Embryonic facial prominence (tissue), 1 donor: ENCODE data around the gene MTA1.

ENCODE experiments used
- DNase-seq: peaks from one replicate; pipeline ENCODE4 v3.0.0-alpha.2; 2016; ENCODE audit errors: extremely low spot score

Gene MTA1

DNA sequence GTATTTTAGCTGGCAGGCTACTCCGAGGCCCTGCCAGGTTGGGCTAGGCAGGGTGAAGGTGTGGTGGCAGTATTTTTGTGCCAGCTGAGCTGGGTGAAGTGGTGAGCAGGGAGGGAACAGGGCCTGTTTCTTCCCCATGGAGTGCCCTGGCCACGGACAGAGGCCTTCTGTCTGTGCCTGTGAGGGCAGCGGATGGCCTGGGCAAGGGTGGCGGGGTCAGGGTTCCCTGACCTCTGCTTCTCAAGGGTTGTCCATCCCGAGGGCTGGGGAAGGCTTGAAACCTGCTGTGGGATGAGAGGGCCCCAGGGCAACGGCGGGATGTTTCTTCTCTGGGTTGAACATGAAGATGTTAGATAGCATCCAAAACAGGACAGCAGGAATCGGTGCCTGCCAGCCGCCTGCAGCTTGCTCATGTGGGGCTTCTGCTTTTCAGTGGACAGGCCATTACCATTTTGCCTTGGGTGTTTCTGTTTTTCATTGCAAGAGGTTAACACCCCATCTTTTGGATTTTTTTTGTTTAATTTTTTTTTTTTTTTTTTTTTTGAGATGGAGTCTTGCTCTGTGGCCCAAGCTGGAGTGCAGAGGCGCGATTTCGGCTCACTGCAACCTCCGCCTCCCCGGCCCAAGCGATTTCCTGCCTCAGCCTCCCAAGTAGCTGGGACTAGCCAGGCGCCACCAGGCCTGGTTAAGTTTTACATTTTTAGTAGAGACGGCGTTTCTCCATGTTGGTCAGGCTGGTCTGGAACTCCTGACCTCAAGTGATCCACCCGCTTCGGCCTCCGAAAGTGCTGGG, 3.3 kb downstream of the MTA1 start:
- DNase-seq, result no peak

DNA sequence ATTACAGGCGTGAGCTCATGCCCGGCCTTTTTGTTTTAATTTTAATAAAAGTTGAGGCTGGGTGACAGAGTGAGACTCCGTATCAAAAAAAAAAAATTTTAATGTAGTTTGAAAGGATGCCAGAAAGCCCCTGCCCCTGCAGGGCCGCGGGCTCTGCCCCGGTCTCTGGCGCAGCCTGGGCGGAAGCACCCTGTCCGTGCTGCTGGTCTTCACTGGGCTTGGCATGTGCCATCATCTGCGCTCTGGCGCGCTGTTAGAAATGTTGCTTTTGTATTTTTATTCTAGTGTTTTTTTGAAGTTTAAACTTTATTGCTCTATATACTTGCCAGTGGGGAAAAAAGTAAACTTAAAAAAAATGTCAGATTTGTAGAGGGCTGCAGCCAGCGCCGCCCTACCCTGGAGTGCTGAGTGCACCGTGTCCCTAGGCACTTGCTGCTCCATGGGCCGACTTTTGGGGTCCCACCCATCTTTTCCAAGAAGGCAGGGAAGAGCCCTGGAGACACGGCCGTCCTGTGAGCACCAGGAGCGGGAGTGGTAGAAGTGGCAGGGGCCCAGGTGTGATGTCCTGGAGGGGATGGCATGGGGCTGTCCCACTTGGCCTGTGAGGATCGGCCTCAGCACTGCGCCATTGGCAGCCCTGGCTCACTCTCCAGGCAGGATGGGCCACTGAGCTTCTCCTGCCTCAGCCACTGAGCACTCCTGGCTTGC, 4.0 kb downstream of the MTA1 start:
- no peak for DNase-seq

DNA sequence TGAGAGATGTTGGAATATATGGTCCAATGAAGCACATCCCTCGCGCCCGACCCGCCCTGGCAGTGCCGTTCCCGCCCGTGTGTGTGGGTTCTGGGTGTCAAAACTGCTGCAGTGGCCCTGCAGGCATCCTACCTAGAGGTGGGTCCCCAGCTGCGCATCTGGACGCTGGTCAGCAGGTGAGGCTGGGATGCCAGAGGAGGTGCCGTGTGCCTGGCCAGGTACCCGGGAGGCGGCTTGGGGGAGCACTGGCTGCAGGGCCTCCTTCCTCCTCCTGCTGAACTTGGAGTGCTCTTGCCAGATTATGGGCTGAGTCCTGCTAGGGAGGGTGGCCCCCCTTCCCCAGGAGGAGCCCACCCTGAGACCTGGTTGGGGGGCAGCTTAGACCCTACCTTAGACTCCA, 5.2 kb downstream of the MTA1 start:
- no peak for DNase-seq

DNA sequence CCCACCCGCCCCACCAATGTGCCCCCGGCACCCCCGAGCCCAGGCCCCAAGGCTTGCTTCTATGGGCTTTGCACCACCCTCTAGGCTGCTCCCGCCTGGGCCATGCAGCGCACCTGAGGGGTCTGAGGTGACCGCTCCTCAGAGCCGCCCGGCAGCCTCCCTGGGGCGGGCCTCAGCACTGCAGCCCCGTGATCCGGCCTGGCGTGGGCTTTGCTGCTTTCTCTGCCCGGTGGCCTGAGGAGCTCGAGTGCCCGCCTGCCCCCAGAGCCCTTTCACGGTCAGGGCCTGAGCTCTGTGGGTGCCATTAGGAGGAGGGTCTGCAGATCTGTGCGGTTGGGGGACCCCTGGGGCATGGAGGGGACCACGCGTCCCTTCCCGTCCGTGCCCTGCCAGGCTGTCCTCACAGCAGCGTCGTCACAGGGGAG, 6.2 kb downstream of the MTA1 start:
- DNase-seq, result no peak

DNA sequence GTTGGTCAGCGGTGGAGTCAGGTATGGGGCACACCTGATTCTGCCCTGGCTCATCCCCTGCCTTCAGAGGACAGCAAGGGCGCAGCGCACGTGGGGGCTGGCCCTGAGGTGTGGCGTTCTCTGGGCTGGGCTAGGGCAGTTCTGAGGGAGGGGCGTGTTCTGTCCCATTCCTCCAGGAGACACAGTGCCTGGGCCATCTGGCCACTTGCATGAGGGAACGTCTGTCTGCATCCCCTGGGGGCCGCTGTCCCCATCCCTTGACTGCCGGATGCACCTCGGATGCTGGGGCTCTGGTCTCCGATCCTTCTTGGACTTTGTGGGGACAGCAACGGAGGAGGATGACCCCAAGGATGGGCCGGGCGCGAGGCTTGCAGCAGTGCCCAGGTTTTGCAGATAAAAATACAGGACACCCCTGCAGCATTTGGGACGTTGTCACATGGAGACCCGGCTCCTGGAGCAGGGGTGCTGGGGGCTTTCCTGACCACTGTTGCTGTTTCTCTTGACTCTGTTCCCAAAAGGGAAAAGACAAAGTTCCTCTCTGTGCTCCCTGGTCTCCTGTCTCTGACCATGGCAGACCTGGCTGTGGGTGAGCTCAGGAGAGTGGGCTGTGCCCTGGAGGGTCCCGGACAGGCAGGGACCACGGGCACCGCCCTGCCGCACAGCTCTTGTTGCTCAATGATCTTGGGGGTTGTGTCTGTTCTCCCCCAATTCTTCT, 6.9 kb downstream of the MTA1 start:
- DNase-seq, result no peak

DNA sequence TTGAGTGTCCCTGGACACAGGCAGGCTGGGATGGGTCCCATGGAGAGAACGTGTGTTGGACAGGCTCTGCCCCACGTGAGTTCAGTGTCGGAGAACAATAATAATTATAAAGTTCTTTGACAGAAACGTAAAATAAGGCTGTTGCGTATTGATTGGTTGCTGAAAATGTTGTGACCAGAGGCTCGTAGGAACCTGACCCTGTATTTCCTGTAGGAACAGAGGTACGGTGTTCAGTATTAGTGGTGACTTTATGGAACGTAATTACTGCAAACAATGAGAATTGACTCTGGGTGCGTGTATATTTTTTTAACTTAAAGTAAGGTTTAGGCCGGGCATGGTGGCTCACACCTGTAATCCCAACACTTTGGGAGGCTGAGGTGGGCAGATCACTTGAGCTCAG, 7.8 kb downstream of the MTA1 start:
- DNase-seq, result no peak

DNA sequence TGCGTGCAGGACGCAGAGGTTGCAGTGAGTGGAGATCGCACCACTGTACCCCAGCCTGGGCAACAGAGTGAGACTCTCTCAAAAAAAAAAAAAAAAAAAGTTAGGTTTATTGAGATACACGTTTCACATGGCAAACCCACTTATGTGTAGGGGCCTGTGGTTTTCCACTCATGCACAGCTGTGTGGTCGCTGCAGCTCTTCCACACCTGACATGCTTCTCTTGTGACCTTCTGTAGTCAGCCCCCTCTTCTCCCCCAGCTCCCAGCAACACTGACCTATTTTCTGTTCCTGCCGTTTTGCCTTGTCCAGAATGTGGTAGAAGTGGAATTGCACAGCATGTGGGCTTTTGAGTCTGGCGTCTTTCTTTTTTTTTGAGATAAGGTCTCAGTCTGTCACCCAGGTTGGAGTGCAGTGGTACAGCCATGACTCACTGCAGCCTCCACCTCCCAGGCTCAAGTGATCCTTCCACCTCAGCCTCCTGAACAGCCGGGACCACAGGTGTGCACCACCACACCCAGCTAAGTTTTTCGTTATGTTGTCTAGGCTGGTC, 8.4 kb downstream of the MTA1 start:
- no peak for DNase-seq

DNA sequence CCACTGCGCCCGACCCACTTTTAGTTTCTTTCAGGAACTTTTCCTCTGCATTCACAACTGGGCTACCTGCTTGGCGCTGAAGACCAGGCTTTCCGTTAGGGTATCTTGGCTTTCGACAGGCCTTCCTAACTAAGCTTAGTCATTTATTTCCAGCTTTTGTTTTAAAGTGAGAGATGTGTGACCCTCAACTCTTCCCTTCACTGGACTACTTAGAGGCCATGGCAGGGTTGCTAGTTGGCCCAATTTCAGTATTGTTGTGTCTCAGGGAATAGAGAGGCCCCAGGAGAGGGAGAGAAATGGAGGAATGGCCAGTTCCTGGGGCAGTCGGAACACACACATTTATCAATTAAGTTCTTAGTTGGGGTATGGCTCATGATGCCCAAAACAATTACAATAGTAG, 10.4 kb downstream of the MTA1 start:
- no peak for DNase-seq

DNA sequence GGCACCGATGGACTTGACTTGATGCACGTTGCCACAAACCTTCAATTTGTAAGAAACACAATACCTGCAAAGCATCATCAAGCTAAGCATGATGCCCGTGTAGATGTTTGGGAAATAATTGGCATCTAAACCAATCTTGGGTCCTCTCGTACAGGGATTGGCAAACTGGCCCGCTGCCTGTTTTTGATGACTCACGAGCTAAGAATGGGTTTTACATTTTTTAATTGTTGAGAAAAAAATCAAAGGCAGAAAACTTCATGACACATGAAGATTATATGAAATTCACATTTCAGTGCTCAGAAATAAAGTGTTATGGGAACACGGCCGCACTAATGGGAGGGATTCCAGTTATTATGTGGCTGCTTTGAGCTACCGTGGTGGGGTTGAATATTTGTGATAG, 10.9 kb downstream of the MTA1 start:
- no peak for DNase-seq

DNA sequence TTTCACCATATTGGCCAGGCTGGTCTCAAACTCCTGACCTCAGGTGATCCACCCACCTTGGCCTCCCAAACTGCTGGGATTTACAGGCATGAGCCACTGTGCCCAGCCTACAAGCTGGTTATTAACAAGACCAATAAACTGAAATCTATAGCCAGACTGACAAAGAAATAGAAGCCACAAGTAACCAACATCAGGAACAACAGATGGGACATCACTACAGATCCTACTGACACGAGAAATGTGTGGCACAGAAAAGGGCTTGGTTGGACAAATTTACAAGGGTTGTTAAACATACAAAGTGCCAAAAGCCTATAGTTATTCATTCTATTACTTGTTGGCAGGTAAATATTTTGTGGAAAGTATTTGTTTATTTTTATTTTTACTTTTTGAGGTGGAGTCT, 11.6 kb downstream of the MTA1 start:
- no peak for DNase-seq

DNA sequence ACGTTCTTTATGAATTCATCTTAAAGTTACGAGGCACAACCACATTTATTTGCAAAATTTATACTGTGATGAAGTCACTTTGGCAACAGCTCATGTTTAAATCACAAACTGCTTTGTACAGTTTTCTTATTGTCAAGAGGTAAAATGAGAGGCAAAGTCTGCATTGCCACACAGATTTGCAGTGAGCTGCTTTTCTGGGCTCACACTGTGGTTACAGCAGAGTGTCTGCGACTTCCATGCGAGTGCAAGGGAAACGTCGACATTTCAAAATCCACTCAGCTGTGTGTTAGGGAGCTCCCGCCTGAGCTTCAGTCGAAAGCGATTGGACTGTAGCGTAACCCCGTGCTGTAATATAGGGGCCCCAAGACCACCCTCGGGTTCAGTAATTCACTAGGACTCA, 13.0 kb downstream of the MTA1 start:
- DNase-seq, result no peak

DNA sequence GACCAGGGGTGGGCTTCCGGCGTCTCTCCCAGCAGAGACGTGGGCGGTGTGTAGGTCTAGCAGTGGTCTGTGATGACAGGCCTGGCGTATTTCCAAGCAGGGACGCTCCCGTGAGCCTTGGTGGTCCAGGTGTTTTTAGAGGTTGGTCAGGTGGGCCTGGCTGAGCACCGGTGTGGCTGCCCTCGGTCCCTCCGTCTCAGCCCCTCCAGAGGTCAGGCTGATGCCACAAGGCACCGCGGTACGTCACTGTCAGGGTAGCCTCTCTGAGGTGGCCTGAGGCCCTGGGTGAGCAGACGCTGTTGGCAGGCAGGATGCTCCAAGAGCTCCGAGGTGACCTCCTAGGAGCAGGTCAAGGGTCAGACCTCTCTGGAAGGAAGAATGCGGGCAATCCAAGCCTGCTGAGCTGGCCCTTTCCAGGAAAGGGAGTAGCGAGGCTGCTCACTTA, 13.6 kb downstream of the MTA1 start:
- no peak for DNase-seq

DNA sequence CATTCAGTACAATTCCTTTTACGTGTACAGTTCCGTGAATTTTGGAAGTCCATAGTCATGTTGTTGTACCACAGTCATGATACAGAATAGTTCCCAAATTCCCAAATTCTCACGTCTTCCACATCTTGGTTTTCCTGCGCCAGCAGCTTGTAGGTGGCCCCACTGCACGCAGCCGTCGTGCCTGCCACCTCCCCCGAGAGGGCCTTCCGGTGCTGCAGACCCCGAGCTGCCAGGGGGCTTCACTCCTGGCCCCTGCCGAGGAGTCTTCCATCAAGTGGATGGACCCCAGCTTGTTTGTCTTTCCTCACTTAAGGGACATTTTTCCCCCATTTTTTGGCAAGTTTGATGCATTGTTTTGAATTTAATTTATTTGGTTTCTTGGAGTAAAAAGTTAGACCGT, 16.8 kb downstream of the MTA1 start:
- DNase-seq, result no peak

DNA sequence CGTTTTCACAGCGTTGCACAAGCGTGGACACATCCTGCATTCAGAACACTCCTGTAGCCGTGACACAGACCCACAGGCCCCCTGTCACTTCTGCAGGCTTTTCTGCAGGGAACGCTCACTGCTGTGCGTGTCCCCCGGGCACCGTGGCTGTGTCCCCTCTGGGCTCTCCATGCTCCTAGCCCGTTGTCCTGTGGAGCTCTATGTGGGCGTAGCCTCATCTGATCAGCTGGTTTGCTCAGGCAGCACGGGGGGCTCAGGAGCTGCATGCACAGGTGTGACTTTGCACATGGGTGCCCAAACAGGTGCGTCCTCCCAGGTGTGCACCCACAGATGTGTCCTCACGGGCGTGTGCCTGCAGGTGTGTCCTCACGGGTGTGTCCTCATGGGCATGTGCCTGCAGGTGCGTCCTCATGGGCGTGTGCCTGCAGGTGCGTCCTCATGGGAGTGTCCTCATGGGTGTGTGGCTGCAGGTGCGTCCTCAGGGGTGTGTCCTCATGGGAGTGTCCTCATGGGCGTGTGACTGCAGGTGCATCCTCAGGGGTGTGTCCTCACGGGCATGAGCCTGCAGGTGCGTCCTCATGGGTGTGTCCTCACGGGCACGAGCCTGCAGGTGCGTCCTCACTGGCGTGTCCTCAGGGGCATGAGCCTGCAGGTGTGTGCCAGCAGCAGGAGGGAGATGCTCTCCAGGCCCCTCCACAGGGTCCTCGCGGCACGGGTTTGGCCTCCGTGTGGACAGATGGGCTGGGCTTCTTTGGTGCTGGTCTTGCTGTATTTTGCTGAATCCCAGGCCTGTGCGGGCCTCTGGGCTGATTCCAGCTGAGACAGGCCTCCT, 17.5 kb downstream of the MTA1 start:
- DNase-seq, result no peak

DNA sequence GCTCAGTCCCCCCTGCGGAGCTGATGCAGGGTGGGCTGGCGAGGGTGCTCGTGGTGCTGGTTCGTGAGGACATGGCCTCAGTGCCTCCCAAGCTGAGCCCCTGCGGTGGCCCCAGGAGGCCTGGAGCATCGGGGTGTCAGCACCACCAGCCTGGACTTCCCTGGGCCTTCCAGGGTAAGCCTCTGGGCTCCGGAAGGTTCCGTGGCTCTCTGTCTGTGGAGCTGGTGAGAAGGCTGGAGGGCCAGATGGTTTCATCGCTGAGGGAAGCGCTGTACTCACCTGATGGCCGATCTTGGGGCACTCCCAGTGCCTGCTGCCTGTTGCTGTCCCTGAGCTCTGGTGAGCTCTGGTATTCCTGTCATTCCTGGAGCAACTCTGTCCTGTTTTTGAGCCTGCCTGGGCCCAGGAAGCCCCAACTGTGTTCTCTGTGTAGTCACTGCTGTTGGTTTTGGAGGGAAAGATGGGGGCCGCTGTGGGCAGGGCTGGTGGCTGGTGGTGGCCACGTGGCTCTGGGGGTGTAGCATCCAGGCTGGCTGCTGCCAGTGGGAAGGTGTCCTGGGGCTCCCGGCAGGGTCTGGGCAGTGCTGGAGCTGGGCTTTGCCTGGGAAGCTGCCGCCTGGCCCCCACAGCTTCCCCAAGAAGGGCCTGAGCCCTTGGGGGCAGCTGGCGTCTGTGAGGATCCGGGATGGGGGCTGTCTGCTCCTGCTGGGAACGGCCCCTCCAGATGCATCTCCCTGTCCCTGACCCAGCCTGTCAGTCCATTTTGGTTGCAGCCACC, 18.3 kb downstream of the MTA1 start:
- DNase-seq, result no peak

DNA sequence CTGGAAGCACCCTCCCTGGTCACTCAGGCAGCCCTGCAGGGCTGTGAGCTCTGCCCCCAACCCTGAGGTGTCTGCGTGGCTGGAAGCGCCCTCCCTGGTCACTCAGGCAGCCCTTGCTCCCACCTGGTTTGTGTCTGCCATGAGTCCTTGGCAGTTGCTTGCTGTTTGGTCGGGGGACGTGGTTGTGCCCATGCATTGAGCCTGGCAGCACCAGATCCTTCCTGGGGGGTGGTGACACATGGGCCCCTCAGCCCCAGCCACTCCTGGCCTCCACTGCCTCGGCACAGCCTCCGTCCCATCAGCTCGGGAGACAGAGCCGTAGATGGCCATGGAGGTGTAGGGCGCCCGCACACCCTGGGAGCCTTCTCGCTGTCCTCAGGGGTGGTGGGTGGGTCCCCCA, 19.6 kb downstream of the MTA1 start:
- DNase-seq, result no peak

DNA sequence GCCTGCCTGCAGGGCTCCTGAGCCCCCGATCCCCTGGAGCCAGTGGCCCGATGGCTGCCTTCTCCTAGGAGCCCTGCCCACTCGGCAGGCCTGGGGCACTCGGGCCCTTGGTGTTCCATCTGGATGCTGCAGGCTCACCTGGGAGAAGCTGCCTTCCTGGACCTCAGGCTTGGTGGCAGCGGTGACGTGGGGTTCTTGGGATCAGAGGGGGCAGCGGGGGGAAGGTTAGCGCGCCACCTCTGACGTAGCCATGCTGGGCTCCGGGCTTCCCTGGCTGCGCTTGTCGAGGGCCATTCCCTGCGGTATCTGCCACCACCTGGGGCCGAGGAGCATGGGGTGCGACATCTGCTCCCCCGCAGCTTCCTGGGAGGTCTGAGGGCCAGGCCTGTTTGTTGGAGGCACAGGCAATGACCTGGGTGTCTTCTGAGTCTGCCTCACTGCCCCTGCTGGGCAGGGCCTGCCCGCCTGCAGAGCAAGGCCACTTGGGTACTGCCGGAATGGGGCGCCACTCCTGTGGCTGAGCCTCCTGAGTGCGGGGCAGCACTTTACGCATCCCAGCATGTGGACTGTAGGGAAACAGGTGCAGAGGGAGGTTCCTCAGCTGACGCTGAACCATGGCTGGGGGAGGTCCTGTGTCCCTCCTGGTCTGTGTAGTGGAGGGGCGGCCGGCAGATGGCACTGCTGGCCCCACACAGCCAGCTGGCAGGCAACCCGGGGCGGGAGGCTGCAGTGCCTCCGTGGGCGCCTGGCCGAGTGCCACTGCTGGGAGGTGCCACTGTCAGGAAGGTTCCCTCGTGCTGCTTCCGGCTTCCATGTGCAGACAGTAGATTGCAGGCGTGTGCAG, 20.3 kb downstream of the MTA1 start:
- DNase-seq, result no peak

DNA sequence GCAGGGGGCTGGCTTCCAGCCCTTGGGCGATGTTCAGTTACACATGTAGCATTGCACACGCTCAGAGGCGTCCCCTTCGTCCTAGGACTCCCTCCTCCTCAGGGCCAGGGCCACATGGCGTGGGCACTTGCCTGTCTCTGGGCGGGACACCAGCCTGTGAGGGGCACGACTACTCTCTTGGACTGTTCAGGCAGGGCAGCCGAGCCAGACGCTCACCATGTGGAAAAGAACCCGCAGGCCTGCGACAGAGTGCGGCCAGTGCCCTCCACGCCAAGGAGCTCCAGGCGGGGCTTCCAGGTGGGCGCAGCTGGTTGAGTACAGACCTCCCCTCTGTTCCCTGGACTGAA, 20.9 kb downstream of the MTA1 start:
- DNase-seq, result no peak

DNA sequence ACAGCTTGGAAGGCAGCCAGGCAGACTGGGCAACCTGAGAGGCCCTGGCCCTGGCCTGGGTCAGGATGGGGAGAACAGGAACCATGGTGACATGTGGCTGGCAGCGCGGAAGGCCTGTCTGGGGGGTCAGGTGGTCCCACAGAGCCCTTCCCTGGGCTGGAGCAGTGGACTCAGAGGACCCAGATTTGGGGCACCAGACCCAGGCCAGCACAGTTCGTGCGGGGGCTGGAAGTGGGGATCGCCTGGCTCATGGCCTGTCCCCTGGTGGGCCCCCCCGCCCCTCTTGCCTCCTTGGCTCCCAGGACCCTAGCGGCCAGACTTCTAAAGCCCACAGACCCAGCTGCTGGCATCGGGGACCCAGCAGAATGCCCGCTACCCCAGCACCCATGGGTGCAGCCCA, 21.4 kb downstream of the MTA1 start:
- no peak for DNase-seq

DNA sequence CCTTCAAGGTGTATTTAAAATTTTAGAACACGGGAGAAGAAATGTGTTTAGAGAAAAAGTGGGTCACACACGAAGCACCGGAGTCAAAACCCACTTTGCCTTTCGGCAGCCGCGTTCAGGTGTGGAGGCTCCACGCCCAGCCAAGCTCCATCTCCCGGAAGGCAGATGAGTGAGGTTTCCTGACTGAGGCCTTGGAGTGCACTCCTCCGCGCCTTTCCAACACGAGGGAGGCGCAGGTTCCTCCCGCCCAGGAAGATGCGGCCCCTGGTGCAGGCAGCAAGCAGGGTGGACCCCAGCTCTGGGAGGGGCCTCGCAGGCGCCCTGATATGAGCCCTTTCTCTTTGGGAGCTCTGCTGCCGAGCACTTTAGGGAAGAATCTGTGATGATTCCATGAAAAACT, 22.5 kb downstream of the MTA1 start:
- DNase-seq, result no peak
